K562 (cell line): ENCODE measurements around the gene EIF2AK3. TPM values are rescaled to one million over a fixed set of nuclear protein-coding genes. Genes with fewer than 3 reads are reported as not detected.

ENCODE experiments used
- ATF6 ChIP-seq: sonication (generic); formaldehyde crosslinking; IDR thresholded peaks from 2 replicates; pipeline ENCODE4 v1.4.0; 2020; ENCODE audit warnings: mild to moderate bottlenecking, missing genetic modification reagents
- BCOR ChIP-seq: fragments of 450-650 bp; IDR thresholded peaks from 2 replicates; pipeline ENCODE4 v1.6.1; 2016
- CBX5 ChIP-seq: IDR thresholded peaks from 2 replicates; pipeline ENCODE4 v1.6.1; 2014; ENCODE audit warnings: low read depth, borderline replicate concordance
- CEBPG ChIP-seq, 3 experiments: fragments of 200-800 bp in 1 of 3; sonication (Bioruptor generic) in 1 of 3; sonication (generic) in 1 of 3; formaldehyde crosslinking in 1 of 3; IDR thresholded peaks in 2 of 3; conservative IDR thresholded peaks in 1 of 3; 2 replicates each; pipeline versions ENCODE4 v1.6.1 to v1.8.0; 2016 to 2022; ENCODE audit warnings: missing compliant biosample characterization in 2 of 3, missing genetic modification characterization in 2 of 3, mild to moderate bottlenecking in 1 of 3, missing genetic modification reagents in 1 of 3
- EHMT2 ChIP-seq: fragments of 450-650 bp; IDR thresholded peaks from 2 replicates; pipeline ENCODE4 v1.6.1; 2018; ENCODE audit warnings: antibody characterized with exemption
- PATZ1 ChIP-seq: fragments of 250-450 bp; sonication (Bioruptor Pico); IDR thresholded peaks from 2 replicates; pipeline ENCODE4 v1.5.0; 2020; ENCODE audit warnings: mild to moderate bottlenecking, borderline replicate concordance
- PHB ChIP-seq: fragments of 250-450 bp; sonication (Bioruptor Pico); IDR thresholded peaks from 2 replicates; pipeline ENCODE4 v1.5.0; 2021
- PHF20 ChIP-seq: fragments of 450-650 bp; IDR thresholded peaks from 2 replicates; pipeline ENCODE4 v1.6.1; 2018; ENCODE audit not compliant: partially characterized antibody
- RAD21 ChIP-seq, 2 experiments: fragments of 250-450 bp in 1 of 2; fragments of 450-650 bp in 1 of 2; sonication (Bioruptor Pico) in 1 of 2; formaldehyde crosslinking in 1 of 2; IDR thresholded peaks in 1 of 2; conservative IDR thresholded peaks in 1 of 2; 2 replicates each; pipeline versions ENCODE4 v1.4.0 to v1.8.0; 2020 to 2022; ENCODE audit warnings: mild to moderate bottlenecking in 2 of 2, moderate library complexity in 1 of 2
- SETDB1 ChIP-seq: IDR thresholded peaks from one replicate; pipeline ENCODE4 v1.6.1; 2012; ENCODE audit warnings: low read length, control low read depth, inconsistent platforms
- SRSF7 ChIP-seq: fragments of 200-400 bp; formaldehyde crosslinking; optimal IDR thresholded peaks from 2 replicates; pipeline ENCODE3; 2017; ENCODE audit warnings: mild to moderate bottlenecking, low read depth, low read length
- TAF9B ChIP-seq: fragments of 450-650 bp; IDR thresholded peaks from 2 replicates; pipeline ENCODE4 v1.6.1; 2018; ENCODE audit warnings: mild to moderate bottlenecking; ENCODE audit not compliant: partially characterized antibody
- TEAD1 ChIP-seq, 2 experiments: fragments of 450-650 bp in 1 of 2; sonication (generic) in 1 of 2; formaldehyde crosslinking; IDR thresholded peaks; 2 replicates each; pipeline versions ENCODE4 v1.4.0 to v1.8.0; 2020 to 2022; ENCODE audit warnings: mild to moderate bottlenecking in 2 of 2, missing genetic modification reagents in 1 of 2
- ZBTB11 ChIP-seq, 3 experiments: fragments of 200-800 bp in 1 of 3; fragments of 250-450 bp in 1 of 3; fragments of 450-650 bp in 1 of 3; sonication (Bioruptor Pico) in 1 of 3; sonication (Bioruptor generic) in 1 of 3; formaldehyde crosslinking in 1 of 3; IDR thresholded peaks; 2 replicates each; pipeline versions ENCODE4 v1.6.1 to v1.8.0; 2016 to 2022; ENCODE audit warnings: mild to moderate bottlenecking in 2 of 3, missing genetic modification characterization in 2 of 3, missing compliant biosample characterization in 1 of 3, moderate library complexity in 1 of 3
- ZBTB7A ChIP-seq: IDR thresholded peaks from 2 replicates; pipeline ENCODE4 v1.6.1; 2011; ENCODE audit warnings: low read depth, mild to moderate bottlenecking, low read length, moderate library complexity, borderline replicate concordance; ENCODE audit not compliant: control insufficient read depth
- ZFP91 ChIP-seq: sonication (generic); formaldehyde crosslinking; IDR thresholded peaks from 2 replicates; pipeline ENCODE4 v1.8.0; 2022; ENCODE audit warnings: mild to moderate bottlenecking, missing genetic modification reagents
- ZNF133 ChIP-seq: fragments of 250-450 bp; sonication (Bioruptor Pico); IDR thresholded peaks from 2 replicates; pipeline ENCODE4 v1.4.0; 2020; ENCODE audit warnings: mild to moderate bottlenecking
- ZNF57 ChIP-seq: fragments of 450-650 bp; formaldehyde crosslinking; IDR thresholded peaks from 2 replicates; pipeline ENCODE4 v1.4.0; 2020; ENCODE audit warnings: mild to moderate bottlenecking, moderate library complexity
- ZNF785 ChIP-seq: fragments of 250-450 bp; sonication (Bioruptor Pico); IDR thresholded peaks from 2 replicates; pipeline ENCODE4 v1.4.0; 2020; ENCODE audit warnings: mild to moderate bottlenecking
- polyA plus RNA-seq, 8 experiments: library from polyadenylated mRNA; depleted of rRNA in 4 of 8; stranded (reverse) in 5 of 8; unstranded in 3 of 8; fragments of >200 nt; fragmentation: Nextera tagmentation in 2 of 8; fragmentation: Illumina TruSeq in 1 of 8; extraction: Ambion mirVana in 2 of 8; extraction: Trizol in 1 of 8; gene quantifications; 2 replicates each; pipeline versions ENCODE4 v1.2.1 to v1.2.3, GENCODE V29; 2011 to 2014; ENCODE audit warnings: inconsistent platforms in 1 of 8, missing spikeins in 1 of 8
- total RNA-seq, 7 experiments: library from RNA; depleted of rRNA in 6 of 7; stranded (reverse); fragments of >200 nt in 6 of 7; fragmentation: Illumina TruSeq in 2 of 7; extraction: Trizol in 2 of 7; gene quantifications; 2 replicates each; pipeline versions ENCODE4 v1.2.1 to v1.2.3, GENCODE V29; 2011 to 2021; ENCODE audit warnings: low replicate concordance in 1 of 7

EIF2AK3 gene
- total and polyA plus RNA-seq, 9 of the 15 experiments (the other 6 are each of a cell fraction or from before 2014, with no cell fraction given): 1.7 to 11.6 (median 7.4) TPM

GRCh38 chr2:88600038-88600465, 27.2 kb downstream of the EIF2AK3 start (continued):
- TF ChIP-seq ZFP91 (no peak), EHMT2 (no peak), ZNF785 (CRISPR knock-in tag) (no peak), ATF6 (CRISPR knock-in tag) (no peak), TAF9B (peak; percentile 95), TEAD1 (CRISPR knock-in tag; IDR thresholded peaks at IDR 0.05) (no peak), PATZ1 (no peak), SRSF7 (no peak), SETDB1 (no peak), CEBPG (CRISPR knock-in tag; IDR thresholded peaks at IDR 0.05) (peak; percentile 19; the same call in 1 of the 2 replicates), CEBPG (tag; conservative IDR thresholded peaks at IDR 0.05 in 1 of 2, IDR thresholded peaks at IDR 0.05 in 1 of 2) (peak; percentile 47 to 87; a peak in 3 of 4 replicates), CBX5 (no peak), ZBTB11 (CRISPR knock-in tag; IDR thresholded peaks at IDR 0.05) (no peak), RAD21 (CRISPR knock-in tag; conservative IDR thresholded peaks at IDR 0.05 in 1 of 2, IDR thresholded peaks at IDR 0.05 in 1 of 2) (no peak), ZNF133 (CRISPR knock-in tag) (no peak), ZNF57 (CRISPR knock-in tag) (no peak), BCOR (no peak), PHF20 (no peak), ZBTB7A (no peak), PHB (CRISPR knock-in tag) (no peak)
